Measurements from ENCODE around the gene CRLF1.

The CRLF1 gene

DNA sequence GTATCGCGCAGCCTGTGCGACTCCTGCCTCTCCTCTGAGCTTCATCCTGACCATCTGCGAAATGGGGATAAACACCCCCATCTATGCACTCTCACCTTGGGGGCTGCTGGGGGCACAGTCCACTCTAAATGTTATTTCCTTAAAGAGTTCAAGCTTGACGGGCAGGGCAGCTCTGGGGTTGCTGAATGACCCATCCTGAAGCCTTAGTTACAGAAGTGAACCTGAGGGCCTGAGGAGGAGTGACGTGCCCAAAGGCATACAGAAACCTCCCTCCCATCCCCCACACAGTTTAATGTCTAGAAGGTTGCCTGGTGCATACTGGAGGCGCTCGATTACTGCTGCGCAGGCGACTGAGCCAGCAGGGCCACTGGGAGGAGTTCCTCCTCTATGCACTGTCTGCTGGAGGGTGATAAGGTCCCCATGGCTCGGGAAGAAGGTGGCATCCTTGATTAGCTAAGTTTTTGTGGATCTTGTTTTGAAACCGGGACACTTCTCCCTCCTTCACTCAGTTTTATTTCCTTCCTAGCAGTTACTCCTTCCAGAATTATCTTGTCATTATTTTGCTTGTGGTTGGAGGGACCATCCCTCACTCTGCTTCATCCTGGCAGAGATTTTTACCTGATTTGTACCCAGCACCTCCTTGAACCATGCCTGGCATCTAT, 62.7 kb downstream of the CRLF1 start:
- DNase-seq, result peak; percentile 17

Measured in DMS79 treated with DMSO at 0.1 percent for 48 hours (cell line).